Osteocyte (in vitro differentiated cells): ENCODE results near the gene PDE4D. TPM values are rescaled to one million over a fixed set of nuclear protein-coding genes. Genes with fewer than 3 reads are reported as not detected.
A peak's percentile ranks its signal among the peaks of the same experiment; 100 is the strongest.

Experiments
- DNase-seq: peaks from one replicate; pipeline ENCODE4 v3.0.0; 2021; ENCODE audit warnings: mixed read lengths; ENCODE audit not compliant: unreplicated experiment; ENCODE audit errors: extremely low spot score
- H3K27ac Mint-ChIP-seq: one replicate; pipeline ENCODE4 v1.8.0; 2021; ENCODE audit warnings: mild to moderate bottlenecking, mixed read lengths; ENCODE audit not compliant: unreplicated experiment
- H3K27me3 Mint-ChIP-seq: one replicate; pipeline ENCODE4 v1.8.0; 2021; ENCODE audit warnings: mixed read lengths; ENCODE audit not compliant: unreplicated experiment
- H3K36me3 Mint-ChIP-seq: one replicate; pipeline ENCODE4 v1.8.0; 2021; ENCODE audit warnings: mixed read lengths; ENCODE audit not compliant: unreplicated experiment
- H3K4me1 Mint-ChIP-seq: one replicate; pipeline ENCODE4 v1.8.0; 2021; ENCODE audit warnings: mixed read lengths; ENCODE audit not compliant: unreplicated experiment
- H3K4me3 Mint-ChIP-seq: one replicate; pipeline ENCODE4 v1.8.0; 2021; ENCODE audit warnings: mild to moderate bottlenecking, moderate library complexity, mixed read lengths; ENCODE audit not compliant: unreplicated experiment
- H3K9me3 Mint-ChIP-seq: one replicate; pipeline ENCODE4 v1.8.0; 2021; ENCODE audit warnings: mixed read lengths; ENCODE audit not compliant: unreplicated experiment
- CTCF ChIP-seq: fragments of 200-600 bp; sonication (generic); IDR thresholded peaks from 2 replicates; pipeline ENCODE4 v1.5.0; 2021; ENCODE audit warnings: antibody characterized with exemption, mild to moderate bottlenecking, moderate library complexity
- total RNA-seq: library from RNA; stranded (reverse); gene quantifications from 2 replicates; pipeline ENCODE4 v1.2.1, GENCODE V29; 2021

PDE4D gene
- total RNA-seq, 1 donor from 2014 or later: 24.2 TPM

GRCh38 chr5:59218424-59219045 is 675.0 kb downstream of the PDE4D start:
- Mint-ChIP-seq H3K27me3 (no peaks in the 10 kb centered on the region), H3K36me3 (peaks cover 8% of the 10 kb centered on the region), H3K27ac (no peak overlapping the region), H3K4me1 (peaks cover 19% of the 10 kb centered on the region), H3K9me3 (no peaks in the 10 kb centered on the region), H3K4me3 (no peak overlapping the region)
- DNase-seq: no peak
- peak; percentile 63 for TF ChIP-seq CTCF

DNA sequence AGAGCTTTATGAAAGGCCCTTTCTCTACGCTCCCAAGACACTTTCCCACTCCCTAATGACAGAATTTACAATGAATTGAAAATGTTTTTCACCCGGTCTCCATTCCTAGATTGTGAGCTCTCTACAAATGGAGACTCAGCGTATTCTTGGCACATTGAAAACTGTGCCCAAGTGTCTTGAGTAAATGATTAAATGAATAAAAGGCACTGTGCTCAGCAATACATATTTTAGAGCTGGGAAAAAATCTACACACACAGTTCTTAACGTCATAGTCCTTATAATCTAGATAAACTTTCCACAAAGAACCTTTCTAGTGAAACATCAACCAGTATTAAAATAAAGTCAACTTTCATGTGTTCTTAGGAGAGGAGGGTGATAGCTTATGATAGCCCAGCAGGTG is 676.7 kb downstream of the PDE4D start:
- no peak for DNase-seq
- Mint-ChIP-seq H3K9me3 (no peaks in the 10 kb centered on the region), H3K27ac (no peak overlapping the region), H3K4me3 (no peak overlapping the region), H3K36me3 (peaks cover 12% of the 10 kb centered on the region), H3K4me1 (peaks cover 4% of the 10 kb centered on the region), H3K27me3 (no peaks in the 10 kb centered on the region)
- TF ChIP-seq CTCF: no peak

DNA sequence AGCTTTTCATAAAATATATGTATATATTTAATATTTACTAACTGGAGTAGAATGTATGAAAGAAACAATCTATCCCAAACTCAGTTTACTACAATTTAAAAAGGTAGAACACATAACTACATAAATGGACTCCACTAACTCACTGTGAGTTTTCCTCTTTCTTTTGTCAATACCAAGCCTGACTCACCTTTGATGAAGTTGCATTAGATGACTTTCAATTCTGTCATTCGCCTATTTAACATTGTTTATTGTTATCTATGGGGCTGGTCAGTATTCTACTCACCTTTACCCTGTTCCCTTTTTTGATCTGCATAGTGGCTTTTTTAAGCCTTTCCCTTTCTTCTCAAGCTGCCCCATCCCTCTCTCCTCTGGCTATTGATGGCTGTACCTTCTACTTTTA is 680.9 kb downstream of the PDE4D start:
- Mint-ChIP-seq H3K27ac (no peak overlapping the region), H3K4me3 (no peak overlapping the region), H3K27me3 (no peaks in the 10 kb centered on the region), H3K9me3 (no peaks in the 10 kb centered on the region), H3K4me1 (peaks cover 17% of the 10 kb centered on the region), H3K36me3 (peaks cover 12% of the 10 kb centered on the region)
- TF ChIP-seq CTCF: no peak
- DNase-seq: no peak

- Mint-ChIP-seq H3K36me3 (peaks cover 10% of the 10 kb centered on the region), H3K27me3 (no peaks in the 10 kb centered on the region), H3K4me1 (peaks cover 36% of the 10 kb centered on the region), H3K4me3 (no peak overlapping the region), H3K9me3 (no peaks in the 10 kb centered on the region), H3K27ac (peak overlapping the region; percentile 32)
- no peak for TF ChIP-seq CTCF
- DNase-seq: no peak
These were observed 683.7 kb downstream of the PDE4D start for GRCh38 chr5:59209758-59210359.

DNA sequence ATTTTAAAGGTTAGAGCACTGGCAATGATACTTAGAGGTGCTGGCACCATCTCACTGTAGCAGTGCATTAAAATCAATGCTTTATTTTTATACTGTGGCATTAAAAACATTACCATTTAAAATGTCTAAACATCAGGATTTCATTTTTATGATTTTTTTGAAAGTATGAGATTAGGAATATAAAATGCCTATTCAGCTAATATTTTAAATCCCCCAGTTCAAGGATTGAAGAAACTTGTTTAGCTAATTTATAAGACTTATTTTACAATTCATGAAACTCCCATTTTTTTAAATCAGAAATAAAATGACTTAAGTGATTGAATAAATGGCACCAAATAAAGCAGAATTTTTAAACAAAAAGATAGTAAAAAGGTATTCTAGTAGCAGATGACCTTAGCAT is 685.1 kb downstream of the PDE4D start:
- H3K36me3 Mint-ChIP-seq: peaks cover 4% of the 10 kb centered on the region
- no peaks in the 10 kb centered on the region for H3K9me3 Mint-ChIP-seq
- no peak for TF ChIP-seq CTCF
- no peaks in the 10 kb centered on the region for H3K27me3 Mint-ChIP-seq
- no peak for DNase-seq
- no peak overlapping the region for H3K4me3 Mint-ChIP-seq
- H3K4me1 Mint-ChIP-seq: peaks cover 36% of the 10 kb centered on the region
- H3K27ac Mint-ChIP-seq: no peak overlapping the region
